ENCODE results near the gene ACCS.

ACCS gene

DNA sequence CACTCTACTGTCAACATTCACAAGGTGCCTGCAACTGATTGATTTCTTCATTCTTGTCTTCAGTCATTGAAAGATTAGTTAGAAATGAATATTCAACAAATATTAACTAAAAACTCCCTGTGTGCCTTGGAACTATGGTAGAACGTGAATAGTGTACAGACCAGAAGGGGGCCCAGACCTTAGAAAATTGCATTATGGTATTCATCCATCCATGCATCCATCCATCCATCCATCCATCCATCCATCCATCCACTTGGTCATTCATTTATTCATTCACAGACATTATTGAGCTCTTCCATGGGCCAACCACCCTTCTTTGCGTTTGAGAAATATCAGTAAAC lies 28.4 kb upstream of the ACCS start:
- no peak for DNase-seq (ENCODE audit: low read depth in 1 of 2, low spot score in 1 of 2)

DNA sequence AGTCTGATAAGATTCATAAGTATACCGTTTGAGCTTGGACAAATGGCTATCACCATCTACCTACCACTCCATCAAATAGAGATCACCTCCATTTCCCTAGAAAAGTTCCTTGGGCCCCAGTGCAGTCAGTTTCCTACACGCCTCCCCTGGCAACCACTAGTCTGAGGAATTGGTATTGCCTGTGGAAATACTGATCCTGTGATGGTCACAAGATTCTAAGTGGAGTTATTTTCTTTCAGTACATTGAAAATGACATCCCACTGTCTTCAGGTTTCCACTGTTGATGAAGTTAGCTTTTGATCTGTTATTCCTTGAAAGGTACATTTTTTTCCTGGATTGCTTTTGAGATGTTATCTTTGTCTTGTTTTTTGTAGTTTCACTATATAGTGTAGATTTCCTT lies 22.9 kb upstream of the ACCS start:
- no peak for DNase-seq (ENCODE audit: low read depth in 1 of 2, low spot score in 1 of 2)

DNA sequence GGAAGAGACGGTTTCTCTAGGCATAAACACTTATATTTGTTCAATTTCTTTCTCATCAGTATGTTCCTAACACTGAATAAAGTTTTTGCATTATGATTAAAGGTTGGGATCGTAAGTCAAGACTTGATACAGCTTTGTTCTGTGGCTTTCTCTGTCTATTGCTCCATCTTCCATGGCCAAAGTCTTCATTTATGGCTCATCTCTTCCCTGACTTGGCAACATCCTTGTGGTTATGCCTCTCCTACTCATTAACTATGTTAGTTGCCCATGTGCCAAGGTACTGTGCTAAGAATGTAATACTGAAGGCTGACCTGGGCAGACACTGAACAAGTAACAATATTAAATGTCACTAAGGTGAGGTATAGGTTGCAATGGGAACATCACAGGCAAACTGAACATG lies 19.9 kb upstream of the ACCS start:
- DNase-seq (ENCODE audit: low read depth in 1 of 2, low spot score in 1 of 2), result no peak

DNA sequence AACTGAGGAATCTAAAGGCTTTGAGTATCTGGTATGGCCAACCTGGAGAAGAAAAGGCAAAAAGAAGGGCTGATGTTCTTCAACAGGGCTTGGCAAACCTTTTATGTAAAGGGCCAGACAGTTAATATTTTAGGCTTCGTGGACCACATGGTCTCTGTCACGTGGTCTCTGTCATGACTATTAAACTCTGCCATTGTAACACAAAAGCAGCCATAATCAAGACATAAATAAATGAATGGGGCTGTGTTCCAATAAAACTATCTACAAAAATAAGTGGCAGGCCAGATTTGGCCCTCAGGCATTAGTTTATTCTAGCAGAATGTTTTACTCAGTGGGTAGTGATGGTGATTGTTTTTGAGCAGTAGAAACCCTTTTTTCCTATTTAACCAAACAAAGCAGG lies 18.8 kb upstream of the ACCS start:
- no peak for DNase-seq (ENCODE audit: low read depth in 1 of 2, low spot score in 1 of 2)

DNA sequence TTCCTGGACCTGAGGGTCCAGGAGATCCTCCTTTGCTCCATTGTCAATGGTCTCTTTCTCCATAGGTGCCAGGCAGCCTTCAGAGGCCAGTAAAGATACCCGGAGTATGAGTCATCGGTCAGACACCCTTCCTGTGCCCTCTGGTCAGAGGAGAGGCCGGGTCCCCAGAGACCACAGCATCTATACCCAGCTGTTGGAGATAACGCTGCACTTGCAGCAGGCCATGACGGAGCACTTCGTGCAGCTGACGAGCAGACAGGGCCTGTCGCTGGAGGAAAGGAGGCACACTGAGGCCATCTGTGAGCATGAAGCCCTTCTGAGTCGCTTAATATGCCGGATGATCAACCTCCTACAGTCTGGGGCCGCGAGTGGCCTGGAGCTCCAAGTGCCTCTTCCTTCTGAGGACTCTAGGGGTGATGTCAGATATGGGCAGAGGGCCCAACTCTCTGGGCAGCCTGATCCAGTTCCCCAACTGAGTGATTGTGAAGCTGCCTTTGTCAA lies 18.1 kb upstream of the ACCS start, which contains the start of gene ACCSL:
Gene ACCSL (plus strand): TSS at position 51 of the 501 bp plus-strand sequence. CDS start 56 bp downstream, at position 107.
- DNase-seq (ENCODE audit: low read depth in 1 of 2, low spot score in 1 of 2), result no peak

DNA sequence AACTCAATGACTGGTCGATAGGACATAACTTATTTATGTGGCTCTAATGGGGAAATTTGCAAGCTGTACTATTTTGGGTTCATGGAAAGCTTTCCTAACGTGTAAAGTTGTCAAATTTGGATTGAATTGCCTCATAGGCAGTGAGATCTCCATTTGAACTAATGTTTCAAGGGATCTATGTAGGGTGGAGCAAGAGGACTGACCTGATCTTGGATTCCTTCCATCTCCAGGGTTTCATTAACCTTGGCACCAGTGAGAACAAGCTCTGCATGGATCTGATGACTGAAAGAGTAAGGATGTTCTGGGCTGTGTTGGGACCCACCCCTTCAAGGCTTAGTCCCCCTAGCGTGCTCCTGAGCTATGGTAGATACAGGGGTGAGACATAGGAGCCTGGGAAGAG lies 16.2 kb upstream of the ACCS start:
- no peak for DNase-seq (ENCODE audit: low read depth in 1 of 2, low spot score in 1 of 2)

DNA sequence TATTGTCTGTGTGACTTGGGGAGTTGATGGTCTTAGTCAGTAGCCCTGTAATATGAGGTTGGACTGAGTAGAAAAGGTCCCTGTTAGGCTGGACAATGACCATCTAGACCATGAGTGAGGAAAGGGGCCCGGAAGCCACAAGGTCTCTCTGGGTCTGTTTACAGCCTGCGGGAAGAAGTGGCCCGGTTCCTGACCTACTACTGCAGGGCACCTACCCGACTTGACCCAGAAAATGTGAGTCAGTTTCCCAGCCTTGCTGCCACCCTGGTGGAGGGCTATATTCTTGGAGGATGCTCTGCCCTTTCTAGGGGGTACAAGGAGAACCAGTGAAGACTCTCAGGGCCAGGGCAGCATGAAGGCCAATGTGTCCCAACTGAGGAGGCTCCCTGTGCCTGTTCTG lies 14.9 kb upstream of the ACCS start:
- no peak for DNase-seq (ENCODE audit: low read depth in 1 of 2, low spot score in 1 of 2)

DNA sequence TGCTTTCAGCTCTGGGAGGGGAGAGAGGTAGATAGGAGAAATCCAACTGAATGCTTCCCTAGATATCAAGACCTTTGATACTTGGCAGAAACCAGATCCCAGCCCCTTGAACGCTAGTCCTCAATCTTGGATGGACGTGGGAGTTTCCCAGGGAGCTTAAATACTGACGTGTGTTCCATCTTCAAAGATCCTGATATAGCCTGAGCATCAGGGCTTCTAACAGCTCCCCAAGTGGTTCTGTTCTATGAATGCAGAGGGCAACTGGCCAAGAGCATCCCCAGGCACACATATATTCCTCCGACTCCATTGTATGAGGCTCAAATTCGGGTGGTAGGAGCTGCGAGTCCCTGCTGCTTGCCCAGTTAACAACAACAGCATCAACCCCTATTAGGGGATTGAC lies 8.7 kb upstream of the ACCS start:
- no peak for DNase-seq (ENCODE audit: low read depth in 1 of 2, low spot score in 1 of 2)

DNA sequence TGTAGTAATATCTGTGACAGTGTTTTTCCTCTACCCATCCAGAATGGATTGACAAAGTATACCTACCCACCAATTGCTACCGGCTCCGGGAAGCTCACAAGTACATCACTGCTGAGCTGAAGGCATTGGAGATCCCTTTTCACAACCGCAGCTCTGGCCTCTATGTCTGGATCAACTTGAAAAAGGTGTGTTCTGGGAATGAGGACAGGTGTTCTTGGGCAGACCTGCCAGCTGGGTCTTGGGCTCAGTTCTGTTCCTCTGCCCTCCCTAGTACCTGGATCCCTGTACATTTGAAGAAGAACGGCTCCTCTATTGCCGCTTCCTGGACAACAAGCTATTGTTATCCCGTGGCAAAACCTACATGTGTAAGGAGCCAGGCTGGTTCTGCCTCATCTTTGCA lies 7.8 kb upstream of the ACCS start:
- DNase-seq (ENCODE audit: low read depth in 1 of 2, low spot score in 1 of 2), result no peak

DNA sequence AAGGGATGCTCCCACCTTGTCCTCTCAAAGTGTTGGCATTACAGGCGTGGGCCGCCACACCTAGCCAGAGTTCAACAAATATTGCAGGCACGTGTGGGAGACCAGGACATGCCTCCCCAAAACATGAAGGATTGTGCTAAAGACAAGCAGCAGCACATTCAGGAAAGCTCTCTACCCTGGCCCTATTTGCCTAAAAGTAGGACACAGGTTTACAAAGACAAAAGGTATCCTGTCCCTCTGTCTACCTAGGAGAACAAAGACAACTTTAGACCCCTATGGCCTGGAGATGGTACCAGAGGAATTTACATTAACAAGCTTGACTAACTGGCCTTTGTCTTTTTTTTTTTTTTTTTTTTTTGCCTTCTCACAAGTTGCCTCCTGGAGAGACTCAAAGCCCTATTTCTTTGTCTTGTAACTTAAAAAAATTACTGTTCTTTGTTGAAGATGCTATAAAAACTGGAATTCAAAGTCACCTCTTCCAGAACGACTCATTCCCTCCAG lies 859 bp upstream of the ACCS start:
- no peak for DNase-seq (ENCODE audit: low read depth in 1 of 2, low spot score in 1 of 2)

DNA sequence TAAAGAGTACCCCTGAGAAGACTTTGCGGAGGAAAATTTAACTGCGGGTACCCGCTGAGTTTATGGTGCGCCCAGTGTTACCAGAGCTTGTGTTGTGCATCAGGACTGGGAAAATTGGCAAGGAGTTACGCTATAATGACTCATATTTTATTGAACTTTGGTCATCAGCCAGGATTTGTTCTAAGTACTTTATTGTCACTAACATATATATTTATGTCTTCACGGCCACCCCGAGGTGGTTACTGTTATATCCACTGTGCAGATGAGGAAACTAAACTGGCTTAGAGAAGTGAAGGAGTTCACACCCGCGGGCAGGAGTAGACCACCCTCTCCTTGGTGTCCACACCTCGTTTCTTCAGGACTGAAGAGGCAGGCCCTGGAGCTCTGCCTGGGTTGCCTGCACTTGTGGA lies 667 bp downstream of the ACCS start:
- DNase-seq (ENCODE audit: low read depth in 1 of 2, low spot score in 1 of 2), result no peak

DNA sequence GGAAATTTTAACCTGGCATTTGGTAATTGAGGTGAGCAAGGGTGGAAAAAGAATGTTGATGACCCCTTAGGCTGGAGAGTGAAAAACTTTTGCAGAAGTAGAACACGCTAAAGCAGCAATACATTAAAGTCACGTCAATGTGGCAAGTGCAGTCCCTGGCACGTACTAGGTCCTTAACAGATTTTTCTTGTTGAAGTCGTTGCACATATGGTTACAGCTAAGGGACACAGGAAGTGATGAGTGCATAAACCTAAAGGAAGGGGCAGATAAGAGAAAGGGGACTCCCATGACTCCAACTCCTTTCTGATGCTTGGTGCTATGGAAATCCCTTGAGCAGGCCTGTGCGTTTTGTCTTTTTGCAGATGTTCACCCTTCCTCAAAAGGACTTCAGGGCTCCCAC lies 1.2 kb downstream of the ACCS start:
- DNase-seq (ENCODE audit: low read depth in 1 of 2, low spot score in 1 of 2), result no peak

DNA sequence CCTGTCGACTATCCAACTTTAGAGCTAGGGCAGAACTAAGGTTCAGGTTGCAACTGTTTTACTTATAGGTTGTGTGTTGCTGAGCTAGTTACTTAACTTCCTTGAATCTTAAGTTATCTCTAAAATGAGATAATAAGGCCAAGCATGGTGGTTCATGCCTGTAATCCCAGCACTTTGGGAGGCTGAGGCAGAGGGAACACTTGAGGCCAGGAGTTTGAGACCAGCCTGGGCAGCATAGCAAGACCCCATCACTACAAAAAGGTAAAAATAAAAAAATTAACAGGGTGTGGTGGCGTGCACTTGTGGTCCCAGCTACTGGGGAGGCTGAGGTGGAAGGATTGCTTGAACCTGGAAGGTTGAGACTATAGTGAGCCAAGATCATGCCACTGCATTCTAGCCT lies 2.1 kb downstream of the ACCS start:
- DNase-seq (ENCODE audit: low read depth in 1 of 2, low spot score in 1 of 2), result no peak

DNA sequence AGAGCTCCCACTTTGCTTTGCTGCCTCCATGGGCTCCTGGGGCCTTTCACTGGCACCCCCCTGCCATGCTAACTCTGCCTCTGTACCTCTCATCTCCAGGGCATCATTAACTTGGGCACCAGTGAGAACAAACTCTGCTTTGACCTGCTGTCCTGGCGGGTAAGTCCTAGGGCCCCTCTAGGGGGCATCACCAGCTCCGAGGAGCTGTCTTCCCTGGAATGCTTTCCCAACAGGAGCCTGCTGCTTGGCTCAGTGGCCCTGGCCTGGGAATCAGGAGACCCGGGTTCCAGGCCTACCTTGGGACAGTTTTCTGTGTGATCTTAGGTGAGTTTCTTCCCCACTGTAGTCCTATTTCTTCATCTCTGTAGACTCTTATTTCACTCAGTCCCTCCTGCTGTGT lies 5.1 kb downstream of the ACCS start:
- no peak for DNase-seq (ENCODE audit: low read depth in 1 of 2, low spot score in 1 of 2)

DNA sequence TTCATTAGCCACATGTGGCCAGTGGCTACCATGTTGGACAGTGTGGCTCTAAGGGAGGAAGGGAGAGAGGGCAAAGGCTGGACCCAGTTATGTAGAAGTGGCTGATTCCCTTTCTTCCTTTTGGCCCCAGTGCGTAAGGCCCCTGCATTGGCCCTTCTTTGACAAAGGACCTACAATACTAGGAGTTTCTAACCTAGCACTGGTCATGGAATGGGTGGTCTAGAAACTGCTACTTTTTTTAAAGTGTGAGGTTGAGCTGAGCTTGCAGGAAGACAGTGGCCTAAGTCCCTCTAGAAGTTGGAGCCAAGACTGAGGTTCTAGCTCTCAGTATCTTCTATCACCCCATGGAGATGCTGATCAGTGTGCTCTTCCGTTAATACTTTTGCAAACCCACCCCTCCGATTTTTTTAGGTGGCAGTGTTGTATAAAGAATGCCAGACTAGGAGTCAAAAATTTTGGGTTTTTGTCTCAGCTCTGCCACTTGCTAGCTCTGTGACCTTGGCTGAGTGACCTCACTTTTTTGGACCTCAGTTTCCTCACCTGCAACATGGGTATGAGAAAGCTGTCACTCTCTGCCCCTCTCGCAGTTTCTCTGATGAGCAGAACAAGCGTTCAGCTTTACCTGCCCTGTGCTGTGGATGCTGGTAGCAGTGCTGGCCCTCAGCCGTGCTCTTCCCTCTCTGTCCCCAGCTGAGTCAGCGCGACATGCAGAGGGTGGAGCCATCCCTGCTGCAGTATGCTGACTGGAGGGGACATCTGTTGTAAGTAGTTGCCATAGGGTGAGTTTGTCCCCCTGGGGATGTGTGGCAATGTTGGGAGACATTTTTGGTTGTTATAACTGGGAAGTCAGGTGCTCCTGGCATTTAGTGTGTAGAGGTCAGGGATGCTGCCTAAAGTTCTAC lies 6.9 kb downstream of the ACCS start:
- no peak for DNase-seq (ENCODE audit: low read depth in 1 of 2, low spot score in 1 of 2)

DNA sequence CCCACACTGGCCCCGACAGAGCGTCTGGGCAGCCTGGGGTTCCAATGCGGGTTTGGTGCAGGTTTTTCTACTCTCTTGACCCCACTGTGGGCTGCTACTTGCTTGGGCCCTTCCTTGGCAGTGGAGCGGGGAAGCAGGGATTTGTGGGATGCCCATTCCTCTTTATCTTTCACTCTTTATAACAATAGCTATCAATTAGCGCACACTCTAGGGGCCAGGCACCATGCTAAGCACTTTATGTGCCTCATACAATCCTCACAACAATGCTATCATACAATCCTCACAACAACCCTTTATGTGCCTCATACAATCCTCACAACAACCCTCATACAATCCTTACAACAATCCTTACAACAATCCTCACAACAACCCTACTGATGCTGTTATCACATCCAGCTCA lies 12.7 kb downstream of the ACCS start:
- no peak for DNase-seq (ENCODE audit: low read depth in 1 of 2, low spot score in 1 of 2)

DNA sequence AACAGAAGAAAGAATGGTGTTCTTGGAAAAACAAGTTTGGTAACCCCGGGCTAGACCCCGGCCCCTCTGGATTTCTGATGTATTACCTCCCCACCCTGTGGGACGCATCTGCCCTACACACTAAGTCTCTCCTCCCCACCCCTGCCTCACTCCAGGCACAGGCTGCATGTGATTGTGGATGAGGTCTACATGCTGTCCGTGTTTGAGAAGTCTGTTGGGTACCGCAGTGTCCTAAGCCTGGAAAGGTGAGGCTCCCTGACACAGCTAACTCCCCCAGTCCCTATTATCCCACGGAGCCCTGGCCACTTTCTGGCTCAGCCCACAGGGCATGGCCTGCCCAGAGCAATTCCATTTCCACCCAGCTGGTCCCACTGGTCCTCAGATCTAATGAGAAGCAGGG lies 13.3 kb downstream of the ACCS start:
- DNase-seq (ENCODE audit: low read depth in 1 of 2, low spot score in 1 of 2), result no peak

DNA sequence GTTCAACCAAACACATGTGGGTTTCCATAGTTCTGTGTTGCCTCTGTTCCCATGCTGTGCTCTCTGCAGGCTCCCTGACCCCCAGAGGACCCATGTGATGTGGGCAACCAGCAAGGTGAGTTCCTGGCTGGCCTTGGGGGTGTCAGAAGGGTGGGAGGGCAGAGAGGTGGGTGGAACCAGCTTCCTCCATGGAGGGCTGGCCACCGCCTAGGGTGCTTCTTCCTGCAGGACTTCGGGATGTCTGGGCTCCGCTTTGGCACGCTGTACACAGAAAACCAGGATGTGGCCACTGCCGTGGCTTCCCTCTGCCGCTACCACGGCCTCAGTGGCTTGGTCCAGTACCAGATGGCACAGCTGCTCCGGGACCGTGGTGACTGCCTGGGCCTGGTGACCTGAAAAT lies 14.9 kb downstream of the ACCS start:
- no peak for DNase-seq (ENCODE audit: low read depth in 1 of 2, low spot score in 1 of 2)

DNA sequence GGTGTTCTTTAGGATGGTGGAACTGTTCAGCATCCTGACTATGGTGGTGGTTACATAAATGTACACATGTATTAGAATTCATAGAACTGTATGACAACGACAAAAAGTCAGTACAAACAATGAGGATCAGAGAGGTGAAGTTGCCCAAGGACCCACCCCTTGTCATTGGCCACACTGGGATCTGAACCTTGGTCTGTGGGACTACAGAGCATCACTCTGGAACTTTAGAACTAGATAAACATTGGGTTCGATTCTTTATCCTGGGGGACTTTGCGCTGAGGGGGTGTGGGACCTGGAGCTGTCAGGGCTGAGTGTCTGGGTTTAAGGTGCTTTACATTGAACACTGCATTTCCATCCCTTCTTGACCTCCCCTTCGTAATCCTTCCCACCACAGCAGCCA lies 16.6 kb downstream of the ACCS start:
- DNase-seq (ENCODE audit: low read depth in 1 of 2, low spot score in 1 of 2), result no peak

DNA sequence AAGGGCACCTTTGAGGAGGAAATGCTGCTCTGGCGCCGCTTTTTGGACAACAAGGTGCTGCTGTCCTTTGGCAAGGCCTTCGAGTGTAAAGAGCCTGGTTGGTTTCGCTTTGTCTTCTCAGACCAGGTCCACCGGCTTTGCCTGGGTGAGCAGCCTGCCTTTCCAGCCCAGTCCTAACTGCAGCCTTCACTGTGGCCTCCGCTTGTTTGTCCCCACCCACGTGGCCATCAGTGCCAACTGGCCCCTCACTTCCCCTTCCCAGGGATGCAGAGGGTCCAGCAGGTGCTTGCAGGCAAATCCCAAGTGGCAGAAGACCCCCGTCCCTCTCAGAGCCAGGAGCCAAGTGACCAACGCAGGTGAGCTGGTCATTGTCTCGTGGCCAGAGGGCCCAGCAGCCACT lies 17.4 kb downstream of the ACCS start:
- no peak for DNase-seq (ENCODE audit: low read depth in 1 of 2, low spot score in 1 of 2)

DNA sequence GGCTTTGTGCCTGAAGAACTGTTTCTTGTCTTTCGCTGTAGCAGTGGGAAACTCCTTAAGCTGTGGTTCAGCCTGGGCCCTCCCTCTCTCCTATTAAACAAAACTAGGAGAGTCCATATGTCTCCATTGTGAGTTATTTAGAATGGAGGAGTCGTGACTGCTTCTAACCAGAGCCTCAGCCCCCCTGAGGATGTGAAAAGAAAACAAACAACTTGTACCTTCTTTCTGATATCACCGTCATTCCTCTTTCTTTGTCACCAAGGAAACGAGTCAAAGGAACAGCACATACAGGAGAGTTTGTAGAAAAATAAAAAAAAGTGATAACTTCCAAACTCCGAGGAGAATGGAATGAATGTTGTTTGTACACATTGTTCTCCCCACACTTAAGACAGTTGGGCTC lies 17.8 kb downstream of the ACCS start:
- DNase-seq (ENCODE audit: low read depth in 1 of 2, low spot score in 1 of 2), result no peak

DNA sequence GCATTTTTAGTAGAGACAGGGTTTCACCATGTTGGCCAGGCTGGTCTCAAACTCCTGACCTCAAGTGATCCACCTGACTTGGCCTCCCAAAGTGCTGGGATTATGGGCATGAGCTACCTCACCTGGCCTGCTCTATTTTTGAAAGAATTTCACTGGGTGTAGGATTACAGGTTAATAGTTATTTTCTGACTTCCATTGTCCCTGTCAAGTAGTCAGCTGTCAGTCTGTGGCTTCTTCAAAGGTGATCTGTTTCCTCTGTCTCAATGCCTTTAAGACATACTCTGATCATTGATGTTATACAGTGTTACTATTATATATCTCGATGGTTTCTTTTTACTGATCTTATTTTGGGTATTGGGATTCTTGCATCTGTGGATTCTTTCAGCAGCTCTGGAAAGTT lies 19.3 kb downstream of the ACCS start:
- DNase-seq (ENCODE audit: low read depth in 1 of 2, low spot score in 1 of 2), result no peak

DNA sequence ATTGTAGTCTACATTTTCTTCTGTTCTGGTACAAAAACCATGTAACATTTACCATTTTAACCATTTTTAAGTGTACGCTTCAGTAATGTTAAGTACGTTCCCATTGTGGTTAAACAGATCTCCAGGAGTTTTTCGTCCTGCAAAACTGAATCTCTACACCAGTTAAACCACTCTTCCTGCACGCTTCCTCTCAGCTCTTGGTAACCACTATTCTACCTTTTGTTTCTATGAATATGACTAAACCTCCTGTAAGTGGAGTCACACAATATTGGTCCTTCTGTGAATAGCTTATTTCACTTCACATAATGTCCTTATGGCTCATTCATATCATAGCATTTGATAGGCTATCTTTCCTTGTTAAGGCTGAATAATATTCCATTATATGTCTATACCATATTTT lies 22.3 kb downstream of the ACCS start:
- DNase-seq (ENCODE audit: low read depth in 1 of 2, low spot score in 1 of 2), result no peak
